Measurements from ENCODE around the gene SLC39A10.

SLC39A10 gene

GRCh38 chr2:195733831-195734230 is 76.8 kb downstream of the SLC39A10 start:
- FAIRE-seq = no peak
- DNase-seq (ENCODE audit: insufficient read length, low spot score) = no peak
- TF ChIP-seq POLR2AphosphoS5 (IDR thresholded peaks at IDR 0.05; ENCODE audit: low read depth, low read length) (no peak), SPI1 (IDR thresholded peaks at IDR 0.05; ENCODE audit: low read depth, low read length) (no peak), TAF1 (IDR thresholded peaks at IDR 0.05; ENCODE audit: low read depth, low read length) (no peak), POLR2A (IDR thresholded peaks at IDR 0.05; ENCODE audit: low read depth, low read length) (no peak), POU2F2 (IDR thresholded peaks at IDR 0.05; ENCODE audit: low read depth, low read length) (no peak), PAX5 (IDR thresholded peaks at IDR 0.05; ENCODE audit: insufficient read depth, low read length, severe bottlenecking) (no peak)

GRCh38 chr2:195734395-195734794 is 77.4 kb downstream of the SLC39A10 start:
- TF ChIP-seq TAF1 (IDR thresholded peaks at IDR 0.05; ENCODE audit: low read depth, low read length) = no peak
- DNase-seq (ENCODE audit: insufficient read length, low spot score) = no peak
- FAIRE-seq = no peak

GRCh38 chr2:195734931-195735330 is 77.9 kb downstream of the SLC39A10 start:
- TF ChIP-seq PAX5 (IDR thresholded peaks at IDR 0.05; ENCODE audit: insufficient read depth, low read length, severe bottlenecking) = no peak
- TF ChIP-seq POLR2AphosphoS5 (IDR thresholded peaks at IDR 0.05; ENCODE audit: low read depth, low read length) = no peak
- TF ChIP-seq TAF1 (IDR thresholded peaks at IDR 0.05; ENCODE audit: low read depth, low read length) = no peak
- TF ChIP-seq POLR2A (IDR thresholded peaks at IDR 0.05; ENCODE audit: low read depth, low read length) = no peak
- no peak for TF ChIP-seq SPI1 (IDR thresholded peaks at IDR 0.05; ENCODE audit: low read depth, low read length)
- no peak for TF ChIP-seq POU2F2 (IDR thresholded peaks at IDR 0.05; ENCODE audit: low read depth, low read length)
- FAIRE-seq (no peak), DNase-seq (ENCODE audit: insufficient read length, low spot score) (no peak)

GRCh38 chr2:195735347-195735746 is 78.3 kb downstream of the SLC39A10 start:
- FAIRE-seq = no peak
- TF ChIP-seq POLR2A (IDR thresholded peaks at IDR 0.05; ENCODE audit: low read depth, low read length) = no peak
- no peak for TF ChIP-seq PAX5 (IDR thresholded peaks at IDR 0.05; ENCODE audit: insufficient read depth, low read length, severe bottlenecking)
- no peak for DNase-seq (ENCODE audit: insufficient read length, low spot score)

- no peak for FAIRE-seq
- TF ChIP-seq POU2F2 (IDR thresholded peaks at IDR 0.05; ENCODE audit: low read depth, low read length) (no peak), PAX5 (IDR thresholded peaks at IDR 0.05; ENCODE audit: insufficient read depth, low read length, severe bottlenecking) (no peak), SPI1 (IDR thresholded peaks at IDR 0.05; ENCODE audit: low read depth, low read length) (no peak), POLR2AphosphoS5 (IDR thresholded peaks at IDR 0.05; ENCODE audit: low read depth, low read length) (no peak), POLR2A (IDR thresholded peaks at IDR 0.05; ENCODE audit: low read depth, low read length) (no peak)
- DNase-seq (ENCODE audit: insufficient read length, low spot score) = no peak
These were observed 80.7 kb downstream of the SLC39A10 start for GRCh38 chr2:195737511-195738325.

GRCh38 chr2:195741191-195741590 is 84.2 kb downstream of the SLC39A10 start:
- FAIRE-seq (no peak), DNase-seq (ENCODE audit: insufficient read length, low spot score) (no peak)
- no peak for TF ChIP-seq POLR2A (IDR thresholded peaks at IDR 0.05; ENCODE audit: low read depth, low read length)
- TF ChIP-seq TAF1 (IDR thresholded peaks at IDR 0.05; ENCODE audit: low read depth, low read length) = no peak
- TF ChIP-seq SPI1 (IDR thresholded peaks at IDR 0.05; ENCODE audit: low read depth, low read length) = no peak
- TF ChIP-seq POU2F2 (IDR thresholded peaks at IDR 0.05; ENCODE audit: low read depth, low read length) = no peak
- no peak for TF ChIP-seq POLR2AphosphoS5 (IDR thresholded peaks at IDR 0.05; ENCODE audit: low read depth, low read length)
- no peak for TF ChIP-seq PAX5 (IDR thresholded peaks at IDR 0.05; ENCODE audit: insufficient read depth, low read length, severe bottlenecking)

- TF ChIP-seq PAX5 (IDR thresholded peaks at IDR 0.05; ENCODE audit: insufficient read depth, low read length, severe bottlenecking) = no peak
- no peak for TF ChIP-seq SPI1 (IDR thresholded peaks at IDR 0.05; ENCODE audit: low read depth, low read length)
- no peak for TF ChIP-seq TAF1 (IDR thresholded peaks at IDR 0.05; ENCODE audit: low read depth, low read length)
- TF ChIP-seq POLR2A (IDR thresholded peaks at IDR 0.05; ENCODE audit: low read depth, low read length) = no peak
- TF ChIP-seq POU2F2 (IDR thresholded peaks at IDR 0.05; ENCODE audit: low read depth, low read length) = no peak
- no peak for TF ChIP-seq POLR2AphosphoS5 (IDR thresholded peaks at IDR 0.05; ENCODE audit: low read depth, low read length)
- FAIRE-seq (no peak), DNase-seq (ENCODE audit: insufficient read length, low spot score) (no peak)
These were observed 99.4 kb downstream of the SLC39A10 start for GRCh38 chr2:195756218-195756942.

- TF ChIP-seq PAX5 (IDR thresholded peaks at IDR 0.05; ENCODE audit: insufficient read depth, low read length, severe bottlenecking) (no peak), POLR2AphosphoS5 (IDR thresholded peaks at IDR 0.05; ENCODE audit: low read depth, low read length) (no peak), POU2F2 (IDR thresholded peaks at IDR 0.05; ENCODE audit: low read depth, low read length) (no peak), TAF1 (IDR thresholded peaks at IDR 0.05; ENCODE audit: low read depth, low read length) (no peak), POLR2A (IDR thresholded peaks at IDR 0.05; ENCODE audit: low read depth, low read length) (no peak), SPI1 (IDR thresholded peaks at IDR 0.05; ENCODE audit: low read depth, low read length) (no peak)
- no peak for FAIRE-seq
- no peak for DNase-seq (ENCODE audit: insufficient read length, low spot score)
These were observed 101.8 kb downstream of the SLC39A10 start for GRCh38 chr2:195758846-195759245.

- DNase-seq (ENCODE audit: insufficient read length, low spot score) (no peak), FAIRE-seq (no peak)
- TF ChIP-seq POLR2AphosphoS5 (IDR thresholded peaks at IDR 0.05; ENCODE audit: low read depth, low read length) (no peak), TAF1 (IDR thresholded peaks at IDR 0.05; ENCODE audit: low read depth, low read length) (no peak)
These were observed 102.9 kb downstream of the SLC39A10 start for GRCh38 chr2:195759877-195760276.

- DNase-seq (ENCODE audit: insufficient read length, low spot score) (no peak), FAIRE-seq (no peak)
- TF ChIP-seq POU2F2 (IDR thresholded peaks at IDR 0.05; ENCODE audit: low read depth, low read length) (no peak), POLR2A (IDR thresholded peaks at IDR 0.05; ENCODE audit: low read depth, low read length) (no peak), TAF1 (IDR thresholded peaks at IDR 0.05; ENCODE audit: low read depth, low read length) (no peak), PAX5 (IDR thresholded peaks at IDR 0.05; ENCODE audit: insufficient read depth, low read length, severe bottlenecking) (no peak), SPI1 (IDR thresholded peaks at IDR 0.05; ENCODE audit: low read depth, low read length) (no peak), POLR2AphosphoS5 (IDR thresholded peaks at IDR 0.05; ENCODE audit: low read depth, low read length) (no peak)
These were observed 106.8 kb downstream of the SLC39A10 start for GRCh38 chr2:195763866-195764265.
